ENCODE measurements around the gene UBE2G2. TPM values are rescaled to one million over a fixed set of nuclear protein-coding genes. Genes with fewer than 3 reads are reported as not detected.
A peak's percentile ranks its signal among the peaks of the same experiment; 100 is the strongest.

The UBE2G2 gene
- total RNA-seq, 1 experiment from 2014 or later = 117 TPM

- TF ChIP-seq PREB (CRISPR knock-in tag; IDR thresholded peaks at IDR 0.05; ENCODE audit: borderline replicate concordance) (no peak), TEAD4 (CRISPR knock-in tag; IDR thresholded peaks at IDR 0.05) (no peak), GRHL2 (CRISPR knock-in tag; IDR thresholded peaks at IDR 0.05; ENCODE audit: insufficient replicate concordance, severe bottlenecking) (no peak), FOXP4 (CRISPR knock-in tag; IDR thresholded peaks at IDR 0.05) (no peak)
Observed at GRCh38 chr21:44755227-44755626, 46.4 kb downstream of the UBE2G2 start (continued).

GRCh38 chr21:44753357-44753756, 48.3 kb downstream of the UBE2G2 start:
- Mint-ChIP-seq H3K36me3 (peaks cover 30% of the 10 kb centered on the region), H3K4me1 (peaks cover 47% of the 10 kb centered on the region), H3K9me3 (peaks cover 18% of the 10 kb centered on the region), H3K27ac (no peak overlapping the region), H3K27me3 (ENCODE audit: low read depth) (peaks cover 26% of the 10 kb centered on the region), H3K4me3 (no peak overlapping the region)
- ChIA-PET POLR2A (no interaction called here), CTCF (interaction anchor here (0.6 to 2.8 kb wide), 7 partner anchors 11 to 243 kb away, joined by 3 to 8 read pairs (median 5); partner anchors contain the start of genes PTTG1IP and TSPEAR)
- peak; percentile 8 for DNase-seq (ENCODE audit: low spot score)
- ATAC-seq = no peak
- TF ChIP-seq NR2C2 (CRISPR knock-in tag; IDR thresholded peaks at IDR 0.05) (no peak), MXD4 (CRISPR knock-in tag; IDR thresholded peaks at IDR 0.05; ENCODE audit: borderline replicate concordance) (no peak), KAT7 (CRISPR knock-in tag; IDR thresholded peaks at IDR 0.05; ENCODE audit: borderline replicate concordance) (no peak), TCF7 (CRISPR knock-in tag; IDR thresholded peaks at IDR 0.05; ENCODE audit: low read depth) (no peak), E2F4 (CRISPR knock-in tag; IDR thresholded peaks at IDR 0.05; ENCODE audit: borderline replicate concordance, low read depth) (no peak), PRDM15 (CRISPR knock-in tag; IDR thresholded peaks at IDR 0.05) (no peak), CREB1 (CRISPR knock-in tag; IDR thresholded peaks at IDR 0.05) (no peak), ZBTB21 (CRISPR knock-in tag; IDR thresholded peaks at IDR 0.05; ENCODE audit: borderline replicate concordance) (no peak), ATF3 (CRISPR knock-in tag; conservative IDR thresholded peaks at IDR 0.05) (no peak), CTCF (IDR thresholded peaks at IDR 0.05) (no peak), ZNF532 (CRISPR knock-in tag; IDR thresholded peaks at IDR 0.05; ENCODE audit: borderline replicate concordance) (no peak), HMGXB4 (CRISPR knock-in tag; IDR thresholded peaks at IDR 0.05) (no peak), RELA (CRISPR knock-in tag; IDR thresholded peaks at IDR 0.05; ENCODE audit: borderline replicate concordance) (no peak), USF2 (CRISPR knock-in tag; IDR thresholded peaks at IDR 0.05) (no peak)
